Activated gamma-delta T cell treated with anti-CD3 and anti-CD28 coated beads, Interleukin-2, amount 50 U/mL, for 16 hours (primary cell): Measurements from ENCODE around the gene ZC3H12A.

Source experiments
- DNase-seq: peaks from one replicate; pipeline ENCODE4 v3.0.0-alpha.2; 2020; ENCODE audit warnings: low read depth

Gene ZC3H12A

DNA sequence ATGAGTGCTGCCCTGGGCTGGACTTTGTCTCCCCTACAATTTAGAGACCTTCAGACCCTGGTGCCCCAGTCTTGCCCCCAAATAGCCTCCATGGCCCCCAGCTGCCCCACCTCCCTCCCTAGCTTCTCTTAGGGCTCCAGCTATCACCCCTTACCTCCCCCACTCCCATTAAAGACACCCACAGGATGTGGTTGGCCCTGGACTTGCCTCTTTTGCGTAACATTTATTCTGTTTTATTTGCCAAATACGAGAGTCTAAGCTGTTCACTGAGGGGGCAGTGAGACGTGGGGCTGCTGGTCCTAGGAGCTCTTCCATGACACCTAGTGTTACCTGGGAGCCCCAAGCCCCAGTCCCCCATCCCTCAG lies 4.5 kb downstream of the ZC3H12A start:
- DNase-seq, result no peak

DNA sequence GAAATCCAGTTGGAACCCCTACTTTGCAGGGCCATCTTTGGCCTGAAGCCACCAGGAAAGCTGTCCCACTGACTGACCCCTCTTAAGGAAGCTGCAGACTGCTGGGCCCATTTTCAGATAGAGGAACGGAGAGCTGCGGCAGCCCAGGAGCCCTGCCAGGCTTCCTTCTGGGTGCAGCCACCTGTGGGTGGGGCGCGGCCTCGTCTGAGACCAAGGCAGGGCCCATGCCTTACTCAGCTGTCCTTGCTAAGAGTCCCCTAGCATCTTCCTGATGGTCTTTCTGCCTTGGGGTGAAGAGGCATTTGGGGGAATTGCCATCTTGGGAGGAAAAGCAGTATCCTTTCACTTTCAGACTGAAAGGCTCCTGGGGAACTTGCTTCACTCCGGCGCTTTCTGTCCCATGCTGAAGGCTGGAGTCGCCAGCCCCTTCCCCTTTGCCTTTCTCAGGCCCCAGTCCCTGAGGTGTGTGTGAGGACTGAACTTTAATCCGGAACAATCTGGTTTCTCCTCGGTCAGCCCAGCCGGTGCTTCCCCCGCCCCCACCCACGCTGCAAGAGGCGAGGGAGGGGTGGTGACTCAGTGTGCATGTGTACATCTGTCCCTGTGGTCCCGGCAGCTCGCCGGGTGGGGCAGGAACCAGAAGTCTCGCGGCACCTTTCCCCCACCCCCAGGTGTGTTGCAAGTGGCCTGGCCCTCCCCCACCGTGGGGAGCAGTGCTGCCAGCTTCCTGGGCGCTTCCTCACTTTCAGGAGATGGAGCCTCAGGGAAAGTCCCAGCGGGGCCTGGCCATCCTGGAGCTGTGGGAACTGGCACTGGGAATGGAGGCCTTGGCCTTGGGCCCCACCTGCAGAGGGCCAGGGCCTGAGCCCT lies 5.1 kb downstream of the ZC3H12A start:
- peak; percentile 89 for DNase-seq

DNA sequence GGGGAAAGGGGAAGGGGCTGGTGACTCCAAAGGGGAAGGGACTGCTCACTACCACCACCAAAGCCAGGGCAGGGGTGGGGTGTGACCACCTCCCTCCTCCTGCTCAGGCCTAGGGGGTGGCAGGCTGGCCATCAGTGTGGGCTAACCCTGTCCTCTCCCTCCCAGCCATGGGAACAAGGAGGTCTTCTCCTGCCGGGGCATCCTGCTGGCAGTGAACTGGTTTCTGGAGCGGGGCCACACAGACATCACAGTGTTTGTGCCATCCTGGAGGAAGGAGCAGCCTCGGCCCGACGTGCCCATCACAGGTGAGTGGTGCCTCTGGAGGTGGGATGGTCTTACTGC lies 5.7 kb downstream of the ZC3H12A start:
- DNase-seq, result no peak

DNA sequence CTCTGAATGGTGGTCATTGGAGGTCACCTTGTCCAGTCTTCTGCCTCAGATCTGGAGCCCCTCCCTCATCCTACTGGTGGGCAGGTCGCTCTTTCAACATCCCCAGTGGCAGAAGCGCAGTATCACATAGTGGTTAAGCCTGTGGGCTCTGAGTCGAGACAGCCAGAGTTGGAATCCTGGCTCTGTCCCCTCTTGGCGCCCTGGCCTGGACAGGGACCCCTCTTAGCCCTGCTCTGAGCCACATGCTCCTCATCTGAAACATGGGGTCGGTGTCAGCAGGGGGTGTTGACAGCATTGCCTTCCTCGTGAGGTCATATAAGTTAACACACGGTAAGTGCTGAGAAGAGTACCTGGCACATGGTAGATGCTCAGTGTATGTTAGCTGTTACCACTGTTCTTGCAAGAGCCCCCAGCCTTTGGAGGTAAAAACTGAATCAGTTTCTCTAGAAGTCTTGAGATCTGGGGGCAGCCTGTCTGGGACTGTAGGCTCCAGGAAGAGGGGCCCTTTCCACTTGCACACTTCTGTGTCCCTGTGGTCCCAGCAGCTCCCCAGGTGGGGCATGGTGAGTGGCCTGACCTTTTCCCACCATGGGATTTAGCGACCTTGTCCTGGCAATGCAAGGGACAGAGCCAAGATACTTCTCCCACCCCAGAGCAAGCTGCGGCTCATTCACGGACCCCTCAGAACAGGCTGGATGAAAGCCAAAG lies 6.4 kb downstream of the ZC3H12A start:
- DNase-seq, result no peak

DNA sequence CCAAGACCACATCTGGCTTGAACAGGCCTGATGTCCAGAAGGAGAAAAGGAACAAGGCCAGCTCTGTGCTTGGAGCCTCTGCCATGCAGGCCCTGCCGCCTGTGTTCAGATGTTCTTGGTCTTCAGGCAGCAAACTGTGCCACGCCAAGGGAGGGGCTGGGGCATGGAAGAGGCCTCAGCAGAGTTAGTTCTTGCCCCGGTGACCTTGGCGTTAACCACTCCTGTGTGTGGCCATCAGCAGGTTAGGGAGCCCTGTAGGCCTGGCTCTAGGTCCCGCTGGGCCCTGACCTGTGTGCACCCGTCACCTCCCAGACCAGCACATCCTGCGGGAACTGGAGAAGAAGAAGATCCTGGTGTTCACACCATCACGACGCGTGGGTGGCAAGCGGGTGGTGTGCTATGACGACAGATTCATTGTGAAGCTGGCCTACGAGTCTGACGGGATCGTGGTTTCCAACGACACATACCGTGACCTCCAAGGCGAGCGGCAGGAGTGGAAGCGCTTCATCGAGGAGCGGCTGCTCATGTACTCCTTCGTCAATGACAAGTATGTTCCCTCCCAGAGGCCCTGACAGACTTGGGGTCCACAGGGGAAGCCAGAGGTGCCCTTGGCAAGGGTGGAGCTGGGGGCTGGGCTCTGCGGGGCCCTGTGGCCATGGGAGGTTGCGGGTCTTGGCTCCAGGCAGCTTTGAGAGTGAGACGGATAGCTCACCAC lies 7.1 kb downstream of the ZC3H12A start:
- no peak for DNase-seq

DNA sequence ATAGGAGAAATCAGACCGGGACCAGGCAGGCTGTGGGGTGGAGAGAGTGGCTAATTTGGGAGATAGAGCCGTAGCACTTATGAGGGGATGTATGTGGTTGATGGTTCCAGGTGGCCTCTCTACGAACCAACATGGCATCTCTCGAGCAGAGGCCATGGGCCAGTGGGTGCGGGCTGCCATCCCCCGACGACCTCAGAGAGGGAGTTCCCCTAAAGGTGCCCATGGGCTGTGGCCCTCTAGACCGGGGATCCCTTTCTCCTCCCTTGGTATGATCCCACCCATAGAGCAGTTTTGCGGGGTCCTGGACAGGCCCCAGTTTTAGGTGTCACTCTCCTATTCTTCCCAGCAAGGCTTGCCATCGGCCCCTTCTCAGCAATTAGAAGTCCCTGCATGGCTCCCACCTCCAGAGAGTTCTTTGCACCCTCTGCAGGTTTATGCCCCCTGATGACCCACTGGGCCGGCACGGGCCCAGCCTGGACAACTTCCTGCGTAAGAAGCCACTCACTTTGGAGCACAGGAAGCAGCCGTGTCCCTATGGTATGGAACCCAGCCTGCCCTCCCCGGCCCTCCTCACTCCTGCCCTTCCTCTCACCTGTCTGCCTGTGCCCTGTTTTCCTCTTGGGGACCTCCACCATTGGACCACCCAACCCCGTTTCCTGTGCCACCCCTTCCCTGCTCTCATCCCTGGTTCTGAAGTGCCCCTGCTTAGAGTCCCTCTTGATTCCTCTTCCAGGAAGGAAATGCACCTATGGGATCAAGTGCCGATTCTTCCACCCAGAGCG lies 7.8 kb downstream of the ZC3H12A start:
- DNase-seq, result no peak

DNA sequence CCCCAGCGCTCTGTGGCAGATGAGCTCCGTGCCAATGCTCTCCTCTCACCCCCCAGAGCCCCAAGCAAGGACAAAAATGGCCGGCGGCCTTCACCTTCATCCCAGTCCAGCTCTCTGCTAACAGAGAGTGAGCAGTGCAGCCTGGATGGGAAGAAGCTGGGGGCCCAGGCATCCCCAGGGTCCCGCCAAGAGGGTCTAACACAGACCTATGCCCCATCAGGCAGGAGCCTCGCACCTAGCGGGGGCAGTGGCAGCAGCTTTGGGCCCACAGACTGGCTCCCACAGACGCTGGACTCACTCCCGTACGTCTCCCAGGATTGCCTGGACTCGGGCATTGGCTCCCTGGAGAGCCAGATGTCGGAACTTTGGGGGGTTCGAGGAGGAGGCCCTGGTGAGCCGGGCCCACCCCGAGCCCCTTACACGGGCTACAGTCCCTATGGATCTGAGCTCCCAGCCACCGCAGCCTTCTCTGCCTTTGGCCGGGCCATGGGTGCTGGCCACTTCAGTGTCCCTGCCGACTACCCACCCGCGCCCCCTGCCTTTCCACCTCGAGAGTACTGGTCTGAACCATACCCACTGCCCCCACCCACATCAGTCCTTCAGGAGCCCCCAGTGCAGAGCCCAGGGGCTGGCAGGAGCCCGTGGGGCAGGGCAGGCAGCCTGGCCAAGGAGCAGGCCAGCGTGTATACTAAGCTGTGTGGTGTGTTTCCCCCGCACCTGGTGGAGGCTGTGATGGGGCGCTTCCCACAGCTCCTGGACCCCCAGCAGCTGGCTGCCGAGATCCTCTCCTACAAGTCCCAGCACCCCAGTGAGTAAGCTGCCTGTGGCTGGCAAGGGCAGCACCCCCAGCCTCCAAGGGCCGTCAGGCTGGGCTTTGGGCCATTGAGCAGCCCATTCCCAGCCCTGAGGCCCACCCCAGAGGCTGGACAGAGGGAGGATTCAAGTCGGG lies 8.7 kb downstream of the ZC3H12A start:
- no peak for DNase-seq

DNA sequence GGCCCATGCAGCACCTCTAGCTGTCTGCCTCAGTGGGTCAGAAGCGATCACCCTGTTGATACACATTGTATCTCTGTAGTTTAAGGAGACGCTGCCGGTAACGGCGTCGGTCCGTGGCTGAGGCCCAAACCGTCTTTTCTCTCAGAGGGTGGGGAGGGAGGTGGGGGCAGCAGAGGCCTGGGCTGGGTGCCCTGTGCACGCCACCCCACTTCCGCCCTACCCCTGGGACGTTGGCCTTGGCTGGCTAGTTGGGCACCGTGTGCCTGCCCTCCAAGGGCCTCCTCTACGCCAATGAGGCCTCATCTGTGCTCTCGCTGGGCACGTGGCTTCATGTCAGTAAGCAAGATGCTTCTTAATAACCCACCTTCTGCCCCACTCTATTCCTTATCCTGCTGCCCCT lies 9.4 kb downstream of the ZC3H12A start:
- DNase-seq, result no peak

DNA sequence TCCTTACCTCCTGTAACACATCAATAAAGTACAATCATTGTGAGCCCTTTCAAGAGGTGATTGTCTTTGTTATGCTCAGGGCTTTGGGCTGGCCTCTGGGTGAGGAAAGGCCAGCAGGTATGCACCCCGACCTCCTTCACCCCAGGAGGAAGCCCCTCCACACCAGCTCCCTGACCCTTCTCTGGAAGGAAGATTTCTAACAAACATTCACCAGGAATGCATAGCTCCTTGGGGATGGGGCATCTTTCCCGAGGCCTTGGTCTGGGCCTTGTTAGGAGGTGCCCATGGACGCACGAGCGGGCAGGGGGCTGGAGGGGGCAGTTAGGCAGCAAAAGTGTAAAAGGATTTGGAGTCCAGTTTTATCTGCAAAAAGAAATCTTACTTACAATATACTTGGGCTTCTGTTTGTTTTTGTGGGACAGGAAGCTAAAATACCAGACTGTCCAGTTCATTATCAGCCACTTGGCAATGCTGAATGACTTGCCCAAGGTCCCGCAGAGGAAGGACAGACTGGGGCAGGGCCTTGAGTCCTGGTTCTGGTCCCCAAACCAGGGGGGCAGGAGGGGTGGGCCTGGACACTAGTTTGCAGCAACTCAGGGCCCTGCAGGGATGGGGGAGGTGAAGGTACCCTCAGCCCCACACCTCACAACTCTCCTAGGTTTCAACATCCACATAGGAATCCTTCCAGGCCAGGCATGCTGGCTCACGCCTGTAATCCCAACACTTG lies 10.1 kb downstream of the ZC3H12A start:
- DNase-seq, result no peak

DNA sequence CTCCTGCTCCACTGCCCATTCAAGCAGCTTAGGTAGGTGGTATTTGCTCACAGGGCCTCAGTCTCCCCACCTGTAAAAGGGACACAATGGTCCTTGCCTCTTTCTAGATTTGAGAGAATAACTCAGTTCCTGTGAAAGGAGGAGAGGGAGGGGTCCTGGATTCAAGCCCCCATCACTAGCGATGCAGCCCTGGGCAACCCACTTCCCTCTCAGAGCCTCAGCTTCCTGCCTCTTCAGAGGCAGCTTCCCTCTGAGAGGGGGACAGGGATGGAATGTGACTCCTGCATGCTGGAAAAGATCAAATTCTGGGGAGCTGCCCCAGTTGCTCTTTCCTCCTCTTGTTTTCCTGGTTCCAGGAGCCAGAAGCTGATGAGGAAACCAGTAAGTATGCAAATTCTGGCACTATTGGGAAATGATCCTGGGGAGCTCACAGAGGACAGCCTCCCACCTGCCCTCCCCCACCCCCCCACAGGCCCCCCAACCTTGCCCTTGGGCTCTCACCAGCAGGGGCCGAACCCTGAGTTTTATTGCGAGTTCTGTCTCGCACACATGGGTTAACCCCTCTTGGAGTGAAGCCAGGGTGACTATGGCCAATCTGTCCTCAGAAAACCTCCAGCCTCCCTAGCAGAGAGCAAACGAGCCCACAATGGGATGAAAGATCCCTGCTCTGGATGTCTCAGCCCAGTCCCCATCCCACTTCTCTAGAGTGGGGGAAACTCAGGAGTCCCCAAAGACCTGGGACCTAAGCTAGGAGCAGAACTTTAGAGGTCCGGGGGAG lies 11.7 kb downstream of the ZC3H12A start:
- DNase-seq, result no peak

DNA sequence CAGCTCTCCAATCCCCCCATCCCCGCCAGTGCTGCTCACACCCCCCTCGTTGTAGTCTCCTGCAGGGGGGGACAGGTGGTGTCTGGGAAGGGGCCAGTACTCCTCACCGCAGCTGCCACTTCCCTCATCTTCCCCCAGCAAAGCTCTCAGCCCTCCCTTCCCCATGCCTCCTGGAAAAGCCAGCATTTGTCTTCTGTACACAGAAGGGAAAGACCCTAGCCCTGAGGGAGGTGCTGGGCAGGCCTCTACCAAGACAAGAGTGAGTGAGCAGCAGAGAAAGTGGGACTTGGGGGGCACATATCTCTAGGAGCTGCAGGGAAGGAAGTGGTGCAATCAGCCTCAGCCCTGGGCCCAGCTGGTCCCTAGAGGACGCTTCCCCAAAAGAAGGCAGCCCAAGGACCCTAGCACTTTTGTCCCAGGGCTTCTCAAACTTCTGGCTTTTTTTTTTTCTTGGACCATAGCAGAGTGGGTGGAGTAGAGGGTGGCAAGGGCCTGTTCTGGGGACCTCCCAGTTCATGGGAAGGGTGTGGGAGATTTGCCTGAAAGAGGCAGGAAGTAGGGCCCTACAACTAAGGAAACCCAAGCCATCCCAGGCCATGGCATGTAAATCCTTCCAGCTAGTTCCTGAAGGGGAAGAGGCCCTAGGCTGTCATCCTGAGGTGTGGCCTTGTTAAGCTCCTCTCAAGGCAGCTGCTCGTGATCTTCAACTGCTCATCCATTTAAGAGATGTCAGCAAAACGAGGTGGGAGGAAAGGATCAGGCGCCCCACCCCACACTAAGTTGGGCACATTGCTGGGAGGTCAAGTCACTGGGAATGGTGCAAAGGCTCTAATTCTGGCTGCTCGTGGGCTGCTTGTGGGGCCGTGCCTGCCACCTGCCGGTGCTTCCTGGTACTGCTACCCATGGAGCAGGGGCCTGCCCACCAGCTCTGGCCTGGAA lies 12.6 kb downstream of the ZC3H12A start:
- peak; percentile 74 for DNase-seq

DNA sequence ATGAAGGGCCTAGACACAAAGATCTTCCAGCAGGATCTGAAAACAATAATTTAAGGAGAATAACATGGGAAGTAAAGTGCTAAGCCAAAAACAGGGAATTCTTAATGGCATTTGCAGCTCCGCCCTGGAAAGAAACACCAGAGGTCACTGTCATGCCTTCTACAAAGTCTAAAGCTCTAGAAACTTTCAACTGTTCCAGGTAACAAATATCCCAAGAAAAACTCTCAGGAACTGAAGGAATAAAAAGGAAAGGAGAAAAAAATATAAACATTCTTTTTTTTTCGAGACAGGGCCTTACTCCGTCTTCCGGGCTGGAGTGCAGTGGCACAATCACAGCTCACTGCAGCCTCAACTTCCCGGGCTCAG lies 13.2 kb downstream of the ZC3H12A start:
- no peak for DNase-seq

DNA sequence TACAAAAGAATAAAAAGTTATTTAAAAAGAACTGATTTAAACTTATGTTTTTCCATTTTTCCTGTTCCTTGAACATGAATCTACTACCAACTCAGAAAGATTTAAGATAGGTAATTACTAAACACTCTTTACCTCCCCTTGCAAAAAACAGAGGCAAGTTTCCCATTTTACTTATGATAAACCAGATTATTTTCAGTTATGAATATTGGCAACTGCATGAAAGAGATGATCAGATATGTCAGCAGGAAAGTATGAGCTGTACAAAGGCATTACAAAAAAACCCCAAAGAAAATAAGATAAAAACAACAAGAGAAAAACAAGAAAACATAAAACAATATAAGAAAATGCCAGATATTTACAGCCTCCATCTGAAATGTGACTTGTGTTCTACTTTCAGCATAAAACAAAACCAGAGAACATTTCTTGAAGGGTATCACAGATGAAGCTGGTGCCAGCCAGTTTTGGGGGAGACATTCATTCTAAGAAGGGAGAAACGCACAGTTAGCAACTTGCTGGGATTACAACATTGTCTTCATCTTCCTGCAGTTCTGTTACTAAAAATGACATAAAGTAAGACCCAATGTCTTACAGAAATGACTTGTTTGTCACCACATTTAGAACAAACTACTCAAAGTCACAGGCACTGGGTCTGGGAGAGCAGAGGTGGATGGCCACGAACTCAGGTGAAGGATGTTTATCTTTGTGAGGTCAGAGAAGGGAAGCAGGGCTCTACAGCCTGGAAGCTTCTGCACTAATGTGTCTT lies 19.1 kb downstream of the ZC3H12A start:
- no peak for DNase-seq

DNA sequence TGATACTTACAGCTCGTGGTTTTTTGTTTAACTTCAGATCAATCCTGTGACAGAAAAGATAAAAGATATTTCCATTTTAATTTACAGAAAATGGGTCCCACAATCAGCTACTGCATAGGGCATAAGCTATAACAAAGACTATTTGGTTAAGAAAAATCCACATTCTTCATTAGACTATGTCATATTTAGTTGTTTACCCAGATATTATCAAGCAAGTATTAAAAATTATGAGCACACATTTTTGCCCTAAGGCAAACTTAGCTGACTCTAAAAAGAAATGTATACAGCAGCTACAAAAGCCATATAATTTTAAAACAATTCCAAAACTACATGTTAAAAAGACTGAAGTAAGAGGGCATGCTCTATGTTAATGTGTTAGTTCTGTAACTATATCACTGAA lies 21.5 kb downstream of the ZC3H12A start:
- DNase-seq, result no peak

DNA sequence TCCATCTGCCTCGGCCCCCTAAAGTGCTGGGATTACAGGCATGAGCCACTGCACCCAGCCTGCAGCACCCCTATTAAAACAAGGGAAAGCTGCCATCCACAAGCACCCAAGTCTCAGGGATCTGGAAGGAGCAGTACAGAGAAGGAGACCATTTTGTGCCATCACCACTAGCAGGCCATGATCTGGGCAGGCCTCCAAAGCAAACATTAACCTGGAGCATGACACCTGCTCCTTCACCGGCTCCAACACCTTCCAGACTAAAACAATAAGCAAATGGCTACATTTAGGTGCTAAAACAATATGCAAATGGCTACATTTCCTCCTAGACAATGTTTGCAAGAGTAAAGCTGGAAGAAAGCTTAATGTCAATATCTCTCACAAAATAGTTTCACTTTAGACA lies 23.5 kb downstream of the ZC3H12A start:
- no peak for DNase-seq

DNA sequence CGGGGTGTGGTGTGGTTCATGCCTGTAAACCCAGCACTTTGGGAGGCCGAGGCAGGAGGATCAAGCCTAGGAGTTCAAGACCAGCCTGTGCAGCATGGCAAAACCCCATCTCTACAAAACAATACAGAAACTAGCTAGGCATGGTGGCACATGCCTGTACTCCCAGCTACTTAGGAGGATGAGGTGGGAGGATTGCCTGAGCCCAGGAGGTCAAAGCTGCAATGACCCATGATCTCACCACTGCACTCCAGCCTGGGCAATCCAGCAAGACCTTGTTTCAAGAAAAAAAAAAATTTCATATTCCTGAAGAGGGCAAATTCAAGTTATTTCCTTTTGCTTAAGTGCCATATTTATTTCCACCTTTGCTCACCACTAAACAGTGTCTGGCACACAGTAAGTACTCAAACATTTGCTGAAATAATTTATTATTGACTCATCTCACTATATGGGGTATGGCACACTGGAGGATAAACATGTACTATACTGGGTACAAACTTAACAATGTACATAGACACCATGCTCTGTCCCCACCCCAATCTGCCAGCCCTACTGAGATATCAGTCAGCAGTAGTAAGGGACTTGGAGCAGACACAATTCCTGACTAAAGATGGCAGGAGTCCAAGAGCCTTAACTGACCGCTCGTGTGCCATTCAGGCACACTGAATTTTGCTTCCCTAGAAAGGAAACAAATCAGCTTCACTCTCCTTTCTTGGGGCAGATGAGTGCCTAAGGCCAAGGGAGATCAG lies 24.7 kb downstream of the ZC3H12A start:
- no peak for DNase-seq

DNA sequence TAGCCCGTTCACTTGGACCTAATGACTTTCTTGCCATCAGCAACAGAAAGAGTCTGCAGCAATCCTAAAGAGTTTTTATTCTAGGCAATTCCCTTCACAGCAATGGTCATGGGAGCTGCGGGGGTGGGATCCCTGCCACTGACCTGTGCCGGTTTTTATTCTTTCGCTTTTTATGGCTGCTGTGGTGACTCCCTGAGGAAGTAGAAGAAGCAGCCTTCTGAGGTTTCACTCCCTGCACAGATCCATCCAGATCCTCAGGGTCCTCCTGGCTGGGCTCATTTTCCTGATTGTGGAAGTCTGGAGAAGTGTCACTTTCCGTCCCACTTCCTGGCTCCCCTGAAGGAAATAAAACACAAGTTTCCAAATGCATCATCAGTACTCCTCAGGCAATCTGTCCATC lies 27.3 kb downstream of the ZC3H12A start:
- DNase-seq, result no peak
